ENCODE data around the gene BSN. TPM values are rescaled to one million over a fixed set of nuclear protein-coding genes. Genes with fewer than 3 reads are reported as not detected.

The BSN gene
- polyA plus RNA-seq, 2 of the 4 experiments (the other 2 are of a cell fraction), result 0.04 to 0.08 TPM

- DNase-seq (ENCODE audit: low read depth in 1 of 2, low spot score in 1 of 2) (no peak), FAIRE-seq (no peak), ATAC-seq (no peak)
- WGBS (ENCODE audit: missing lambda C conversion rate), result 22% methylated on average over 8 of the region's 8 CpGs
- TF ChIP-seq JUN (IDR thresholded peaks at IDR 0.05) (no peak), REST (IDR thresholded peaks at IDR 0.05) (no peak), CTCF (IDR thresholded peaks at IDR 0.05) (no peak), RCOR1 (IDR thresholded peaks at IDR 0.05; ENCODE audit: low read depth, low read length) (no peak), RARB (CRISPR knock-in tag; IDR thresholded peaks at IDR 0.05) (no peak)
- ChIA-PET POLR2A (no interaction called here), CTCF (interaction anchor here (1.4 kb wide), 1 partner anchor 87 kb away, joined by 3 read pairs; no protein-coding TSS in a partner anchor)
- H3K4me2 ChIP-seq, result no peak overlapping the region
- H3K27ac ChIP-seq, result no peak overlapping the region
- H3K9me3 ChIP-seq, result no peaks in the 10 kb centered on the region
- H3K4me1 ChIP-seq, result no peaks in the 10 kb centered on the region
- no peak overlapping the region for H3K4me3 ChIP-seq
These were observed 71.9 kb downstream of the BSN start for GRCh38 chr3:49626101-49626581.

GRCh38 chr3:49626796-49627195, 72.5 kb downstream of the BSN start:
- no peaks in the 10 kb centered on the region for H3K4me1 ChIP-seq
- POLR2A ChIA-PET, result no interaction called here
- FAIRE-seq, result no peak
- no peak overlapping the region for H3K4me3 ChIP-seq
- CTCF ChIA-PET, result interaction anchor here (1.4 kb wide), 1 partner anchor 88 kb away, joined by 3 read pairs; no protein-coding TSS in a partner anchor
- ATAC-seq, result no peak
- no peak for TF ChIP-seq FOXS1 (CRISPR knock-in tag; IDR thresholded peaks at IDR 0.05)
- no peak for TF ChIP-seq TFCP2L1 (CRISPR knock-in tag; IDR thresholded peaks at IDR 0.05)
- TF ChIP-seq MYC (IDR thresholded peaks at IDR 0.05; ENCODE audit: borderline replicate concordance, low read length), result no peak
- no peak for TF ChIP-seq ZC3H11A (IDR thresholded peaks at IDR 0.05)
- no peak for TF ChIP-seq HMGXB4 (CRISPR knock-in tag; IDR thresholded peaks at IDR 0.05; ENCODE audit: borderline replicate concordance)
- no peak for TF ChIP-seq ATOH8 (CRISPR knock-in tag; IDR thresholded peaks at IDR 0.05; ENCODE audit: low read depth)
- TF ChIP-seq MAX (IDR thresholded peaks at IDR 0.05), result no peak
- TF ChIP-seq POLR2A (IDR thresholded peaks at IDR 0.05; ENCODE audit: low read length), result no peak
- no peak for TF ChIP-seq BHLHE40 (IDR thresholded peaks at IDR 0.05; ENCODE audit: low read depth, low read length)
- TF ChIP-seq EP300 (IDR thresholded peaks at IDR 0.05), result no peak
- no peak for TF ChIP-seq RCOR1 (IDR thresholded peaks at IDR 0.05; ENCODE audit: low read depth, low read length)
- TF ChIP-seq EHMT2 (IDR thresholded peaks at IDR 0.05; ENCODE audit: low read depth), result no peak
- TF ChIP-seq CHD2 (IDR thresholded peaks at IDR 0.05; ENCODE audit: low read length, partially characterized antibody), result no peak
- TF ChIP-seq TP53 (CRISPR knock-in tag; IDR thresholded peaks at IDR 0.05), result no peak
- WGBS (ENCODE audit: missing lambda C conversion rate), result 40% methylated on average over 1 of the region's 1 CpG
- no peak overlapping the region for H3K4me2 ChIP-seq
- DNase-seq (ENCODE audit: low read depth in 1 of 2, low spot score in 1 of 2), result no peak
- peaks cover 3% of the 10 kb centered on the region; the same call in 1 of the 3 replicates for H3K9me3 ChIP-seq
- no peak overlapping the region for H3K27ac ChIP-seq
